HEK293 (cell line): ENCODE data around the gene FASTKD3.

ENCODE experiments used
- CTCF ChIA-PET: fragments of 350-600 bp; formaldehyde crosslinking; extraction: SDS; loops from one replicate; lab custom pipeline; 2021; ENCODE audit warnings: antibody characterized with exemption; lab: Yijun Ruan, JAX
- POLR2A ChIA-PET: fragments of 300-600 bp; formaldehyde crosslinking; extraction: SDS; loops from one replicate; lab custom pipeline; 2020; ENCODE audit warnings: antibody characterized with exemption, inconsistent platforms; lab: Yijun Ruan, JAX
- H3K27ac ChIP-seq: fragments of 200-500 bp; sonication (Bioruptor generic); 2 replicates; pipeline ENCODE4 v1.5.1; 2014; ENCODE audit warnings: low read depth, low read length, control low read depth, inconsistent platforms; ENCODE audit errors: extremely low read depth
- H3K36me3 ChIP-seq, 2 experiments: fragments of 200-500 bp in 1 of 2; sonication (Bioruptor generic) in 1 of 2; 1 replicate in 1 of 2; 2 replicates in 1 of 2; pipeline ENCODE4 v1.5.1; 2014 to 2017; ENCODE audit warnings: inconsistent platforms in 2 of 2, low read length in 2 of 2; ENCODE audit not compliant: control insufficient read depth in 2 of 2, insufficient read depth in 1 of 2
- H3K4me1 ChIP-seq: fragments of 200-500 bp; sonication (Bioruptor generic); 2 replicates; pipeline ENCODE4 v1.5.1; 2014; ENCODE audit warnings: mild to moderate bottlenecking, low read length, inconsistent platforms; ENCODE audit not compliant: control insufficient read depth, insufficient read depth
- H3K4me3 ChIP-seq: 2 replicates; pipeline ENCODE4 v1.5.1; 2011; ENCODE audit warnings: low read depth, mild to moderate bottlenecking, control low read depth, low read length, moderate library complexity
- H3K9me3 ChIP-seq: fragments of 200-500 bp; sonication (Bioruptor generic); 2 replicates; pipeline ENCODE4 v1.5.1; 2014; ENCODE audit warnings: low read depth, low read length, inconsistent platforms; ENCODE audit not compliant: control insufficient read depth, insufficient read depth
- HIC1 ChIP-seq: fragments of 450-650 bp; formaldehyde crosslinking; IDR thresholded peaks from 2 replicates; pipeline ENCODE4 v1.5.1; 2016; ENCODE audit warnings: missing biosample characterization, missing genetic modification characterization
- PATZ1 ChIP-seq: fragments of 450-650 bp; formaldehyde crosslinking; IDR thresholded peaks from 2 replicates; pipeline ENCODE4 v1.5.1; 2016; ENCODE audit warnings: missing biosample characterization, missing genetic modification characterization
- PRDM1 ChIP-seq: fragments of 450-650 bp; formaldehyde crosslinking; IDR thresholded peaks from 2 replicates; pipeline ENCODE4; 2016; ENCODE audit warnings: missing biosample characterization, missing genetic modification characterization
- ZBTB21 ChIP-seq: fragments of 450-650 bp; formaldehyde crosslinking; IDR thresholded peaks from 2 replicates; pipeline ENCODE4 v1.5.1; 2017; ENCODE audit warnings: missing biosample characterization, missing genetic modification characterization
- ZBTB8A ChIP-seq: fragments of 450-650 bp; formaldehyde crosslinking; IDR thresholded peaks from 2 replicates; pipeline ENCODE4 v1.5.1; 2016; ENCODE audit warnings: missing biosample characterization, missing genetic modification characterization
- ZIC2 ChIP-seq: fragments of 450-650 bp; formaldehyde crosslinking; IDR thresholded peaks from 2 replicates; pipeline ENCODE4 v1.5.1; 2016; ENCODE audit warnings: missing biosample characterization, missing genetic modification characterization
- ZNF10 ChIP-seq: fragments of 450-650 bp; formaldehyde crosslinking; IDR thresholded peaks from 2 replicates; pipeline ENCODE4 v1.5.1; 2017; ENCODE audit warnings: missing biosample characterization, missing genetic modification characterization
- ZNF155 ChIP-seq: fragments of 450-650 bp; formaldehyde crosslinking; IDR thresholded peaks from 2 replicates; pipeline ENCODE4 v1.5.1; 2016; ENCODE audit warnings: missing biosample characterization, missing genetic modification characterization
- ZNF16 ChIP-seq: fragments of 450-650 bp; formaldehyde crosslinking; IDR thresholded peaks from 2 replicates; pipeline ENCODE4 v1.5.1; 2016; ENCODE audit warnings: low read depth, missing biosample characterization, missing genetic modification characterization
- ZNF2 ChIP-seq: fragments of 450-650 bp; formaldehyde crosslinking; IDR thresholded peaks from 2 replicates; pipeline ENCODE4 v1.5.1; 2016; ENCODE audit warnings: missing biosample characterization, missing genetic modification characterization
- ZNF248 ChIP-seq: fragments of 450-650 bp; formaldehyde crosslinking; IDR thresholded peaks from 2 replicates; pipeline ENCODE4 v1.5.1; 2017; ENCODE audit warnings: missing biosample characterization, missing genetic modification characterization
- ZNF37A ChIP-seq: fragments of 450-650 bp; IDR thresholded peaks from 2 replicates; pipeline ENCODE4 v1.5.1; 2018; ENCODE audit warnings: missing biosample characterization, missing genetic modification characterization
- ZNF558 ChIP-seq: fragments of 450-650 bp; formaldehyde crosslinking; IDR thresholded peaks from 2 replicates; pipeline ENCODE4 v1.5.1; 2016; ENCODE audit warnings: missing biosample characterization, missing genetic modification characterization
- ZNF791 ChIP-seq: fragments of 450-650 bp; formaldehyde crosslinking; IDR thresholded peaks from 2 replicates; pipeline ENCODE4 v1.5.1; 2016; ENCODE audit warnings: missing biosample characterization, missing genetic modification characterization
- ZSCAN4 ChIP-seq: fragments of 450-650 bp; formaldehyde crosslinking; IDR thresholded peaks from 2 replicates; pipeline ENCODE4 v1.5.1; 2017; ENCODE audit warnings: missing biosample characterization, missing genetic modification characterization

Gene FASTKD3

GRCh38 chr5:7823594-7823993, 45.2 kb downstream of the FASTKD3 start:
- CTCF ChIA-PET = interaction anchor here (0.8 kb wide), 1 partner anchor 32 kb away, joined by 4 read pairs; no protein-coding TSS in a partner anchor
- POLR2A ChIA-PET = no interaction called here
- H3K4me3 ChIP-seq = no peak overlapping the region
- H3K9me3 ChIP-seq = no peaks in the 10 kb centered on the region
- TF ChIP-seq ZIC2 (tag by site-specific recombination) = peak; percentile 73
- no peak for TF ChIP-seq ZNF10 (tag by site-specific recombination)
- H3K27ac ChIP-seq = no peak overlapping the region
- no peaks in the 10 kb centered on the region for H3K36me3 ChIP-seq
- no peaks in the 10 kb centered on the region for H3K4me1 ChIP-seq

GRCh38 chr5:7822449-7822848, 46.4 kb downstream of the FASTKD3 start:
- ChIA-PET CTCF (interaction anchor here (0.7 to 1.0 kb wide), 2 partner anchors 18 to 562 kb away, joined by 3 read pairs; no protein-coding TSS in a partner anchor), POLR2A (no interaction called here)
- H3K4me1 ChIP-seq = no peaks in the 10 kb centered on the region
- no peak overlapping the region for H3K27ac ChIP-seq
- H3K36me3 ChIP-seq = no peaks in the 10 kb centered on the region
- H3K9me3 ChIP-seq = no peaks in the 10 kb centered on the region
- H3K4me3 ChIP-seq = no peak overlapping the region
- TF ChIP-seq ZSCAN4 (tag by site-specific recombination) (peak; percentile 27; the same call in 1 of the 2 replicates), ZNF2 (tag by site-specific recombination) (no peak)

- ChIA-PET POLR2A (interaction anchor here (1.0 kb wide), 1 partner anchor 52 kb away, joined by 3 read pairs; the partner anchor contains the start of genes FASTKD3 and MTRR), CTCF (interaction anchor here (0.5 to 5.2 kb wide), 36 partner anchors 10 to 1607 kb away, joined by 3 to 46 read pairs (median 4); partner anchors contain the start of gene CFAP90)
- no peak overlapping the region for H3K27ac ChIP-seq
- no peaks in the 10 kb centered on the region for H3K36me3 ChIP-seq
- no peaks in the 10 kb centered on the region for H3K9me3 ChIP-seq
- H3K4me3 ChIP-seq = no peak overlapping the region
- H3K4me1 ChIP-seq = peaks cover 3% of the 10 kb centered on the region; the same call in 1 of the 2 replicates
- no peak for TF ChIP-seq HIC1 (tag by site-specific recombination)
- TF ChIP-seq ZBTB8A (tag by site-specific recombination) = no peak
- TF ChIP-seq ZBTB21 = no peak
- TF ChIP-seq ZNF558 (tag by site-specific recombination) = no peak
- TF ChIP-seq ZNF16 = no peak
- TF ChIP-seq PRDM1 = no peak
- no peak for TF ChIP-seq ZNF155
- TF ChIP-seq ZNF37A (tag by site-specific recombination) = no peak
- TF ChIP-seq PATZ1 (tag by site-specific recombination) = no peak
- TF ChIP-seq ZNF248 = no peak
- no peak for TF ChIP-seq ZNF791 (tag by site-specific recombination)
- TF ChIP-seq, all 188 proteins: peak for 0
Observed at GRCh38 chr5:7816535-7816901, 52.3 kb downstream of the FASTKD3 start.
